ENCODE data around the gene LILRA1. TPM values are rescaled to one million over a fixed set of nuclear protein-coding genes. Genes with fewer than 3 reads are reported as not detected.
"Not testable (repeated sequence)": the region's sequence is repeated elsewhere in the genome, so short reads cannot be mapped to it uniquely, and the experiment has no call there.

LILRA1 gene
- total RNA-seq = 3.7 TPM
- long read RNA-seq, partial matches to known transcripts = 1 of 2 reads
- long read RNA-seq, other reads (novel, unspliced or antisense) = 1 of 2 reads

GRCh38 chr19:54593445-54593844, at the start of gene LILRA1:
Gene LILRA1 (plus strand): TSS chr19:54593632. CDS start chr19:54594245, 613 bp downstream.
- DNase-seq (ENCODE audit: low spot score) = peak; percentile 68

GRCh38 chr19:54548806-54549205, 44.6 kb upstream of the LILRA1 start:
- peak; percentile 62 for DNase-seq (ENCODE audit: low spot score)

GRCh38 chr19:54549224-54549623, 44.2 kb upstream of the LILRA1 start:
- peak; percentile 41 for DNase-seq (ENCODE audit: low spot score)

GRCh38 chr19:54551293-54551692, 42.1 kb upstream of the LILRA1 start:
- no peak for DNase-seq (ENCODE audit: low spot score)

GRCh38 chr19:54551950-54552912, 41.2 kb upstream of the LILRA1 start:
- peak; percentile 88 for DNase-seq (ENCODE audit: low spot score)

- no peak for DNase-seq (ENCODE audit: low spot score)
Observed at GRCh38 chr19:54552913-54553310, 40.5 kb upstream of the LILRA1 start.

- peak; percentile 53 for DNase-seq (ENCODE audit: low spot score)
Observed at GRCh38 chr19:54554006-54554405, 39.4 kb upstream of the LILRA1 start.

- peak; percentile 71 for DNase-seq (ENCODE audit: low spot score)
Observed at GRCh38 chr19:54554896-54555295, 38.5 kb upstream of the LILRA1 start.

- DNase-seq (ENCODE audit: low spot score) = no peak
Observed at GRCh38 chr19:54556194-54556593, 37.2 kb upstream of the LILRA1 start.

GRCh38 chr19:54558339-54558738, 35.1 kb upstream of the LILRA1 start:
- DNase-seq (ENCODE audit: low spot score) = no peak

- no peak for DNase-seq (ENCODE audit: low spot score)
Observed at GRCh38 chr19:54560881-54561385, 32.5 kb upstream of the LILRA1 start.

- no peak for DNase-seq (ENCODE audit: low spot score)
Observed at GRCh38 chr19:54561840-54562239, 31.6 kb upstream of the LILRA1 start.

- not testable (repeated sequence) for DNase-seq (ENCODE audit: low spot score)
Observed at GRCh38 chr19:54563206-54563605, 30.2 kb upstream of the LILRA1 start.

- no peak for DNase-seq (ENCODE audit: low spot score)
Observed at GRCh38 chr19:54570316-54570715, 23.1 kb upstream of the LILRA1 start.

GRCh38 chr19:54571715-54572615, 21.5 kb upstream of the LILRA1 start:
- not testable (repeated sequence) for DNase-seq (ENCODE audit: low spot score)

GRCh38 chr19:54572696-54573311, 20.6 kb upstream of the LILRA1 start:
- no peak for DNase-seq (ENCODE audit: low spot score)

- no peak for DNase-seq (ENCODE audit: low spot score)
Observed at GRCh38 chr19:54573330-54573872, 20.0 kb upstream of the LILRA1 start, which contains the start of gene LILRA2. Gene LILRA2 (plus strand): TSS chr19:54573790. CDS start chr19:54573879, 89 bp downstream.

GRCh38 chr19:54574051-54574450, 19.4 kb upstream of the LILRA1 start:
- peak; percentile 83 for DNase-seq (ENCODE audit: low spot score)

GRCh38 chr19:54574527-54575056, 18.8 kb upstream of the LILRA1 start:
- DNase-seq (ENCODE audit: low spot score) = peak; percentile 80

GRCh38 chr19:54575205-54575604, 18.2 kb upstream of the LILRA1 start:
- DNase-seq (ENCODE audit: low spot score) = peak; percentile 60

Data from mesenteric fat pad (tissue), 1 donor.